Suprapubic skin (tissue), 4 donors: ENCODE results near the gene APCDD1. TPM values are rescaled to one million over a fixed set of nuclear protein-coding genes. Genes with fewer than 3 reads are reported as not detected.
"Not testable (repeated sequence)": the region's sequence is repeated elsewhere in the genome, so short reads cannot be mapped to it uniquely, and the experiment has no call there.

ENCODE experiments used
- DNase-seq, 2 donors: peaks; one replicate each; pipeline ENCODE4 v3.0.0-alpha.2; 2019; ENCODE audit warnings: low spot score in 2 of 2
- H3K27ac ChIP-seq: fragments of 200-600 bp; sonication (generic); one replicate; pipeline ENCODE4 v1.5.1; 2019
- H3K27me3 ChIP-seq: fragments of 200-600 bp; sonication (generic); one replicate; pipeline ENCODE4 v1.5.1; 2019
- H3K36me3 ChIP-seq: fragments of 200-600 bp; sonication (generic); one replicate; pipeline ENCODE4 v1.5.1; 2019
- H3K4me1 ChIP-seq: fragments of 200-600 bp; sonication (generic); one replicate; pipeline ENCODE4 v1.5.1; 2019
- H3K4me3 ChIP-seq: fragments of 200-600 bp; sonication (generic); one replicate; pipeline ENCODE4 v1.5.1; 2019; ENCODE audit warnings: mild to moderate bottlenecking
- H3K9me3 ChIP-seq: fragments of 200-600 bp; sonication (generic); one replicate; pipeline ENCODE4 v1.5.1; 2019
- EP300 ChIP-seq: sonication (generic); formaldehyde crosslinking; IDR thresholded peaks from one replicate; pipeline ENCODE4 v1.6.1; 2017; ENCODE audit warnings: antibody characterized with exemption
- POLR2A ChIP-seq, 2 donors: fragments of 450-650 bp; IDR thresholded peaks; one replicate each; pipeline ENCODE4 v1.6.1; 2017; ENCODE audit warnings: antibody characterized with exemption in 2 of 2, mild to moderate bottlenecking in 2 of 2, moderate library complexity in 2 of 2
- POLR2AphosphoS5 ChIP-seq, 3 donors: sonication (generic); formaldehyde crosslinking; IDR thresholded peaks; one replicate each; pipeline ENCODE4 v1.6.1; 2017; ENCODE audit warnings: antibody characterized with exemption in 3 of 3
- WGBS: methylation state at CpG from one replicate; pipeline ENCODE4 v1.1.5; 2018; 5-methylcytosine and 5-hydroxymethylcytosine counted together
- total RNA-seq, 4 donors: library from RNA; depleted of rRNA; stranded (reverse); fragments of >200 nt; gene quantifications; one replicate each; pipeline ENCODE4 v1.1.0, GENCODE V29; 2016
- TF ChIP-seq, protein P1 (sequence below), 2 donors: fragments of 200-600 bp in 1 of 2; fragments of 450-650 bp in 1 of 2; sonication (generic) in 1 of 2; IDR thresholded peaks; one replicate each; pipeline ENCODE4 v1.5.1; 2016 to 2019; ENCODE audit warnings: antibody characterized with exemption in 2 of 2, mild to moderate bottlenecking in 1 of 2, moderate library complexity in 1 of 2

APCDD1 gene
- total RNA-seq, 4 donors from 2014 or later, result 110 to 308 (median 140) TPM

GRCh38 chr18:10499230-10499629 lies 44.8 kb downstream of the APCDD1 start:
- DNase-seq, result no peak
- peaks cover 17% of the 10 kb centered on the region for H3K4me1 ChIP-seq
- H3K27me3 ChIP-seq, result no peaks in the 10 kb centered on the region
- 75% methylated on average over 6 of the region's 6 CpGs for WGBS
- no peak for TF ChIP-seq POLR2AphosphoS5 (IDR thresholded peaks at IDR 0.05)
- TF ChIP-seq POLR2A (IDR thresholded peaks at IDR 0.05), result no peak
- TF ChIP-seq, protein P1, sequence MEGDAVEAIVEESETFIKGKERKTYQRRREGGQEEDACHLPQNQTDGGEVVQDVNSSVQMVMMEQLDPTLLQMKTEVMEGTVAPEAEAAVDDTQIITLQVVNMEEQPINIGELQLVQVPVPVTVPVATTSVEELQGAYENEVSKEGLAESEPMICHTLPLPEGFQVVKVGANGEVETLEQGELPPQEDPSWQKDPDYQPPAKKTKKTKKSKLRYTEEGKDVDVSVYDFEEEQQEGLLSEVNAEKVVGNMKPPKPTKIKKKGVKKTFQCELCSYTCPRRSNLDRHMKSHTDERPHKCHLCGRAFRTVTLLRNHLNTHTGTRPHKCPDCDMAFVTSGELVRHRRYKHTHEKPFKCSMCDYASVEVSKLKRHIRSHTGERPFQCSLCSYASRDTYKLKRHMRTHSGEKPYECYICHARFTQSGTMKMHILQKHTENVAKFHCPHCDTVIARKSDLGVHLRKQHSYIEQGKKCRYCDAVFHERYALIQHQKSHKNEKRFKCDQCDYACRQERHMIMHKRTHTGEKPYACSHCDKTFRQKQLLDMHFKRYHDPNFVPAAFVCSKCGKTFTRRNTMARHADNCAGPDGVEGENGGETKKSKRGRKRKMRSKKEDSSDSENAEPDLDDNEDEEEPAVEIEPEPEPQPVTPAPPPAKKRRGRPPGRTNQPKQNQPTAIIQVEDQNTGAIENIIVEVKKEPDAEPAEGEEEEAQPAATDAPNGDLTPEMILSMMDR (IDR thresholded peaks at IDR 0.05), result no peak
- TF ChIP-seq EP300, result no peak
- no peaks in the 10 kb centered on the region for H3K36me3 ChIP-seq
- no peak overlapping the region for H3K27ac ChIP-seq
- H3K9me3 ChIP-seq, result no peaks in the 10 kb centered on the region
- no peak overlapping the region for H3K4me3 ChIP-seq

DNA sequence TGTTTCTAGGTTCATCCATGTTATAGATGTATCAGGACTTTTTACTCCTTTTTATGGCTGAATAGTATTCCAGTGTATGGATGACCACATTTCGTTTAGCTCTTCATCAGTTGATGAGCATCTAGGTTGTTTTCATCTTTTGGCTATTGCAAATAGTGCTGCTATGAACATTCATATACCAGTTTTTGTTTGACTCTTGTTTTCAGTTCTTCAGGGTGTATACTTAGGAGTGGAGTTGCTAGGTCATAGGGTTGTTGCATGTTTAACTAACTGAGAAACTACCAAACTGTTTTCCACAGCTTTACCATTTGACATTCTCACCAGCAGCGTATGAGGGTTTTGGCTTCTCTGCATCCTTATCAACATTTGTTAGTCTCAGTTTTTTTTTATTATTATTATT lies 45.6 kb downstream of the APCDD1 start:
- WGBS, result 100% methylated on average over 2 of the region's 2 CpGs
- H3K36me3 ChIP-seq, result no peaks in the 10 kb centered on the region
- DNase-seq, result no peak
- peaks cover 17% of the 10 kb centered on the region for H3K4me1 ChIP-seq
- no peak overlapping the region for H3K27ac ChIP-seq
- no peak overlapping the region for H3K4me3 ChIP-seq
- H3K27me3 ChIP-seq, result no peaks in the 10 kb centered on the region
- no peaks in the 10 kb centered on the region for H3K9me3 ChIP-seq
- TF ChIP-seq POLR2AphosphoS5 (IDR thresholded peaks at IDR 0.05) (no peak), EP300 (no peak), POLR2A (IDR thresholded peaks at IDR 0.05) (no peak)
- TF ChIP-seq, protein P1 (IDR thresholded peaks at IDR 0.05), result no peak

DNA sequence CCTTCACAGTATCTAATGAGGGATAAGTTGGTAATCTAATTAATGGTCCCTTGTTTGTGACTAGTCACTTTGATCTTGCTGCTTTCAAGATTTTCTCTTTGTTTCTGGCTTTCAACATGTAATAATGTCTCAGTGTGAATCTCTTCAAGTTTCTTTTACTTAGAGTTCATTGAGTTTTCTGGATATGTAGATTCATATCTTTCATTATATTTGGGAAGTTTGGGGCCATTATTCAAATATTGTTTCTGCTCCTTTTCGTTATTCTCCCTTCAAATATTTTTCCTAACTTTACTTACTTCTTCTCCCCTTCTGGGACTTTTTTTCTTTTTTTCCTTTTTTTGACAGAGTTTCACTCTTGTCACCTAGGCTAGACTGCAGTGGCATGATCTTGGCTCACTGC lies 50.3 kb downstream of the APCDD1 start:
- H3K9me3 ChIP-seq, result no peaks in the 10 kb centered on the region
- H3K4me3 ChIP-seq, result no peak overlapping the region
- TF ChIP-seq POLR2AphosphoS5 (IDR thresholded peaks at IDR 0.05) (no peak), POLR2A (IDR thresholded peaks at IDR 0.05) (no peak), EP300 (no peak)
- TF ChIP-seq, protein P1 (IDR thresholded peaks at IDR 0.05), result no peak
- 100% methylated on average over 1 of the region's 1 CpG for WGBS
- no peaks in the 10 kb centered on the region for H3K4me1 ChIP-seq
- H3K36me3 ChIP-seq, result no peaks in the 10 kb centered on the region
- no peak overlapping the region for H3K27ac ChIP-seq
- DNase-seq, result no peak
- H3K27me3 ChIP-seq, result no peaks in the 10 kb centered on the region

DNA sequence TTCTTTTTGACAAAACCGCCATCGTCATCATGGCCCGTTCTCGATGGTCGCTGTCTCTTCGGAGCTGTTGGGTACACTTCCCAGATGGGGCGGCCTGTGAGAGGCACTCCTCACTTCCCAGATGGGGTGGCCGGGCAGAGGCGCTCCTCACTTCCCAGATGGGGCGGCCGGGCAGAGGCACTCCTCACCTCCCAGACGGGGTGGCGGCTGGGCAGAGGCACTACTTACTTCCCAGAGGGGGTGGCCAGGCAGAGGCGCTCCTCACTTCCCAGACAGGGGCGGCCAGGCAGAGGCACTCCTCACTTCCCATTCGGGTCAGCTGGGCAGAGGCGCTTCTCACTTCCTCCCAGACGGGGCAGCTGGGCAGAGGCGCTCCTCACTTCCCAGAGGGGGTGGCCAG lies 51.5 kb downstream of the APCDD1 start:
- H3K36me3 ChIP-seq, DNase-seq, H3K27ac ChIP-seq, H3K9me3 ChIP-seq, H3K27me3 ChIP-seq, H3K4me3 ChIP-seq, H3K4me1 ChIP-seq: not testable (repeated sequence)
- 95% methylated on average over 9 of the region's 19 CpGs for WGBS

- no peaks in the 10 kb centered on the region for H3K27me3 ChIP-seq
- no peaks in the 10 kb centered on the region for H3K36me3 ChIP-seq
- no peak overlapping the region for H3K4me3 ChIP-seq
- TF ChIP-seq, protein P1 (IDR thresholded peaks at IDR 0.05), result no peak
- TF ChIP-seq POLR2A (IDR thresholded peaks at IDR 0.05), result no peak
- TF ChIP-seq POLR2AphosphoS5 (IDR thresholded peaks at IDR 0.05), result no peak
- TF ChIP-seq EP300, result no peak
- H3K9me3 ChIP-seq, result no peaks in the 10 kb centered on the region
- H3K27ac ChIP-seq, result no peak overlapping the region
- peaks cover 8% of the 10 kb centered on the region for H3K4me1 ChIP-seq
- DNase-seq, result no peak
Measured at GRCh38 chr18:10508591-10508990, 54.2 kb downstream of the APCDD1 start.

- WGBS, result 84% methylated on average over 2 of the region's 2 CpGs
- H3K27ac ChIP-seq, result no peak overlapping the region
- no peak overlapping the region for H3K4me3 ChIP-seq
- TF ChIP-seq POLR2AphosphoS5 (IDR thresholded peaks at IDR 0.05) (no peak), POLR2A (IDR thresholded peaks at IDR 0.05) (no peak), EP300 (no peak)
- TF ChIP-seq, protein P1 (IDR thresholded peaks at IDR 0.05), result no peak
- no peaks in the 10 kb centered on the region for H3K36me3 ChIP-seq
- no peaks in the 10 kb centered on the region for H3K27me3 ChIP-seq
- peaks cover 33% of the 10 kb centered on the region for H3K4me1 ChIP-seq
- DNase-seq, result no peak
- no peaks in the 10 kb centered on the region for H3K9me3 ChIP-seq
Measured at GRCh38 chr18:10511236-10511635, 56.8 kb downstream of the APCDD1 start.
